Cardiac muscle cell (in vitro differentiated cells and primary cell): Measurements from ENCODE around the gene SLC9B2. TPM values are rescaled to one million over a fixed set of nuclear protein-coding genes. Genes with fewer than 3 reads are reported as not detected.

Experiments
- DNase-seq, 2 donors: peaks; one replicate each; pipeline versions ENCODE4 v3.0.0 to v3.0.0-alpha.2; 2010 to 2017; ENCODE audit warnings: low read depth in 1 of 2, low spot score in 1 of 2
- H3K27ac ChIP-seq: fragments of 200-600 bp; sonication (generic); 2 replicates; pipeline ENCODE4 v1.5.1; 2016
- H3K27me3 ChIP-seq: fragments of 200-600 bp; sonication (generic); 2 replicates; pipeline ENCODE4 v1.6.0; 2016; ENCODE audit warnings: control low read depth
- H3K36me3 ChIP-seq: fragments of 200-600 bp; sonication (generic); 2 replicates; pipeline ENCODE4 v1.5.1; 2016; ENCODE audit warnings: control low read depth
- H3K4me1 ChIP-seq: fragments of 200-600 bp; sonication (generic); 2 replicates; pipeline ENCODE4 v1.8.1; 2017; ENCODE audit warnings: low read depth, mild to moderate bottlenecking, mixed run types
- H3K4me3 ChIP-seq: fragments of 200-600 bp; sonication (generic); 2 replicates; pipeline ENCODE4 v1.5.1; 2016; ENCODE audit warnings: mild to moderate bottlenecking
- H3K9me3 ChIP-seq: fragments of 200-600 bp; sonication (generic); 2 replicates; pipeline ENCODE4 v1.5.1; 2017; ENCODE audit warnings: low read depth, mild to moderate bottlenecking, control low read depth
- polyA plus RNA-seq: library from polyadenylated mRNA; unstranded; fragments of >200 nt; fragmentation: Nextera tagmentation; extraction: Ambion mirVana; gene quantifications from 2 replicates; pipeline ENCODE4 v1.2.1, GENCODE V29; 2016
- total RNA-seq: library from RNA; depleted of rRNA; stranded (reverse); fragments of >200 nt; gene quantifications from 2 replicates; pipeline ENCODE4 v1.2.3, GENCODE V29; 2016
- TF ChIP-seq, protein P1 (sequence below): IDR thresholded peaks from 2 replicates; pipeline ENCODE4 v1.5.1; 2012; ENCODE audit warnings: low read depth, mild to moderate bottlenecking, low read length

Gene SLC9B2
- total and polyA plus RNA-seq, 2 experiments from 2014 or later, result 14.5 to 19.1 TPM

DNA sequence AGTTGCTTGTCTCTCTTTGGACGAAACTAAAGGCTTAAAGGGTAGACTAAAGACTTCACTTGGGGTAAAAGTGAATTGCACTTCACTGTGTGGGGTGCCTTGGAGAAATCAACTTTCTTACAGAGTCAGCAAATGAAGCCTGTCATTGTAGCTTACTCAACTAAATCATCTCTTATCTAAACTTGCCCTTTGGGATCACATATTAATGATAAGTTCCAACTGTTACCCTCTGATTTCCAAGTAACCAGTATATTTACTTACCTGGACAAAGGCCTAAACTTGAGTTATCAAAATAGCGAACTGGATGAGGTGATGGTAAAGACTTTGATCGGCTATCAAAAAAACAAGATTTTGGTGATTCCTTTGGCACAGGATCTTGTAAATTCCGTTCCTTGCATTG lies 32.0 kb upstream of the SLC9B2 start:
- Histone ChIP-seq H3K4me3 (no peak overlapping the region), H3K27me3 (no peaks in the 10 kb centered on the region), H3K36me3 (peaks cover 7% of the 10 kb centered on the region), H3K4me1 (no peaks in the 10 kb centered on the region), H3K27ac (no peak overlapping the region), H3K9me3 (no peaks in the 10 kb centered on the region)
- no peak for DNase-seq
- TF ChIP-seq, protein P1, sequence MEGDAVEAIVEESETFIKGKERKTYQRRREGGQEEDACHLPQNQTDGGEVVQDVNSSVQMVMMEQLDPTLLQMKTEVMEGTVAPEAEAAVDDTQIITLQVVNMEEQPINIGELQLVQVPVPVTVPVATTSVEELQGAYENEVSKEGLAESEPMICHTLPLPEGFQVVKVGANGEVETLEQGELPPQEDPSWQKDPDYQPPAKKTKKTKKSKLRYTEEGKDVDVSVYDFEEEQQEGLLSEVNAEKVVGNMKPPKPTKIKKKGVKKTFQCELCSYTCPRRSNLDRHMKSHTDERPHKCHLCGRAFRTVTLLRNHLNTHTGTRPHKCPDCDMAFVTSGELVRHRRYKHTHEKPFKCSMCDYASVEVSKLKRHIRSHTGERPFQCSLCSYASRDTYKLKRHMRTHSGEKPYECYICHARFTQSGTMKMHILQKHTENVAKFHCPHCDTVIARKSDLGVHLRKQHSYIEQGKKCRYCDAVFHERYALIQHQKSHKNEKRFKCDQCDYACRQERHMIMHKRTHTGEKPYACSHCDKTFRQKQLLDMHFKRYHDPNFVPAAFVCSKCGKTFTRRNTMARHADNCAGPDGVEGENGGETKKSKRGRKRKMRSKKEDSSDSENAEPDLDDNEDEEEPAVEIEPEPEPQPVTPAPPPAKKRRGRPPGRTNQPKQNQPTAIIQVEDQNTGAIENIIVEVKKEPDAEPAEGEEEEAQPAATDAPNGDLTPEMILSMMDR, result no peak

DNA sequence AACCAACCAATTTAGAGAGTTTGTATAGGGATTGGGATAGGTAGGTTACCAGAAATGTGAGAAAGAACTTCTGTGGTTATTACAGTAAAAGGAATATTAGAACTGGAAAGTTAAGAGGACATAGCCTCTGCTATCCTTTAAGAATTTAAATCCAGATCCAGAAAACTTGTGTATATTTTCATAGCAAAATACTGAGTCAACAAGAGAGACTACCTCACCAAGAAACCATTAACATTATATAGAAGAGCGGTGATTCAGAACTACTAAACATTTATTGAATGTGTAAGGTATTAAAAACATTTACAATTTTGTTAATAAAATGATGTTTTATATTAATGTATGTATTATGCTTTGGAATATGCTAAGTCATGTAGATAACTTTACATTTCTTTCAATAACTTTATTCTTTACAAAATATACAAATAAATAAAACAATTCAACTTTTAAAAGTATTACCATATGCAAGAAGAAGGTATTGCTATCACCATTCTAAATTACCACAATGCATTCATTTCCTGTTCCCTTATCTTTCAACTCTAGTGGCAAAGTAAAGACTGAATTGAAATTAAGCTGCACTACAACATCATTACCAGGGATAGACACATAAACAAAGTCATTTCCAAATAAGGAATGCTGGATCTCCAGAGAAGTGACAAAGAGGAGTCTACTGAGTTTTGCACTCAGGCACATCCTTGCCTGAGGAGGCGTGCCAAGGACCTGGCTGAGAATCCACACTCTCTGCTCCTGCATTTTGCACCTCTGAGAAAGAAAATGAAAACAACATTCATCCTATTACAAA lies 29.2 kb upstream of the SLC9B2 start:
- no peaks in the 10 kb centered on the region for H3K27me3 ChIP-seq
- peaks cover 7% of the 10 kb centered on the region for H3K36me3 ChIP-seq
- no peaks in the 10 kb centered on the region for H3K4me1 ChIP-seq
- H3K27ac ChIP-seq, result no peak overlapping the region
- no peaks in the 10 kb centered on the region for H3K9me3 ChIP-seq
- TF ChIP-seq, protein P1, result no peak
- H3K4me3 ChIP-seq, result no peak overlapping the region
- DNase-seq, result peak in 1 of 2 donors; percentile 16

DNA sequence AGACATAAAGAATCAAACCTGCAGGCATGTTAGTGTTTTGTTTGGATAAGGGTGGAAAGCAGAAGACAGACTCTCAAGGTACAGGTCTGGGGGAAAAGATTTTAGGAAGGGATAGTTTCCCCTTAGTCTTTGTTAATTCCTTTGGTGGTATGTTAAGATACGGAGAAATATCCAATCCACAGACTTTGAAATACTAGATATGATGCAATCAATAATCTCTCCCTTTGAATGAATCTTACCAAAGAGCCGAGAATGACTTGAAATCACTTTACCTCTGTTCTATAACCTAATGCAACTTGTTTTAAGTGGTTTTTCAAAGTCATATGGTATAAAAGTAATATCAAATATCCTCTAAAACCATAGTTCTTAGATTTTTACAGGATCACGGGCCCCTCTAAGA lies 28.3 kb upstream of the SLC9B2 start:
- H3K27me3 ChIP-seq, result no peaks in the 10 kb centered on the region
- H3K27ac ChIP-seq, result no peak overlapping the region
- no peak for DNase-seq
- H3K4me3 ChIP-seq, result no peak overlapping the region
- H3K4me1 ChIP-seq, result no peaks in the 10 kb centered on the region
- no peaks in the 10 kb centered on the region for H3K9me3 ChIP-seq
- TF ChIP-seq, protein P1, result no peak
- peaks cover 7% of the 10 kb centered on the region for H3K36me3 ChIP-seq

DNA sequence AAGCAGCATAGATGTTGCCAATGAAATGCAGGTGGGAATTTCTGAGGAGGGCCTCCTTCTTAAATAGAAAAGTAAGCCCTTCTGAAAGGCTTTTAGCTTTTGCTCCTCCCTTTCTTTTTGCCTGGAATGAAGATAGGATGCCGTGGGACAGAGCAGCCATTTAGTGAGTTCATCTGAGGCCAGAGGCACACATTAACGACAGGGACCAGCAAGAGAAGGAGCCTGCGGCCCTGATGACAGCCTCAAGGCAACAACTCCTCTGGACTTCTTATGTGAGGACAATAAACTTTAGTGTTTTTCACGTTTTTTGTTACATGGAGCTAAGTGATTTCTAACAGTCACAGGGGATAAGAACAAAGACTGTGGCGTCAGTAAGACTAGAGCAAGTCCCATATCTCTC lies 24.1 kb upstream of the SLC9B2 start:
- H3K9me3 ChIP-seq, result no peaks in the 10 kb centered on the region
- no peaks in the 10 kb centered on the region for H3K27me3 ChIP-seq
- TF ChIP-seq, protein P1, result no peak
- H3K36me3 ChIP-seq, result no peaks in the 10 kb centered on the region
- no peak overlapping the region for H3K4me3 ChIP-seq
- DNase-seq, result no peak
- H3K4me1 ChIP-seq, result no peaks in the 10 kb centered on the region
- H3K27ac ChIP-seq, result no peak overlapping the region

DNA sequence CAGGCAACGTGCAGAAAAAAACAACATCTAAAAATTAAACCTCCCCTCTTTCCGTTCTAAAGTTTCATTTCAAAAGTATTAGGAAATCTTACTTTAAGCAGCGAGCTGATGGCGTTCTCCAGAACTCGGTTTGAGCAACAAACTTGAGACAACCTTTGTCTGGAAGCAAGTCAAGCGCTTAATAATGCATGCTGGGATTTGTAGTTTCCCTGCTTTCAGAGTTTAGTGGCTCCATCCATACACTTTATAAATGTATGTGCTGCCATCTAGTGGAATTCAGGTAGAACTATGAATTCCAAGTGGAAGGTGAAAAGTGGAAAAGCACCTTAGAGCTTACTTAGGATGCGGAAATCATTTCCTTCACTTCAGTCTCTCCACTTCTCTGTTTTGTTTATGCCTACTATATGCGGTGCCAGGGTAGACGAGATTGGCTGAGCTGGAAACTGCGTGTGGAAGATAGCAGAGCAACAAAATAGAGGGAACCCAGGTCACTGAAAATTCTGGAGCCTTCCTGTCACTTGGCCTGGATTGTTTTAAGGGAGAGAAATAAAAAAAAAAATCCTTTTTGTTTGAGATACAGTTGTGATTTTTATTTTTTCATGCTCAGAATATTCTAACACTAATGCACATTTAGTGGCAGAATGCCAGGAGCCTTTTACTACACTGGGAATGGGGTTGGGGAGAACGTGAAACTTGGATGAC lies 23.3 kb upstream of the SLC9B2 start, which contains the start of gene BDH2:
TSS of gene BDH2 (minus strand) at position 144 of the 702 bp plus-strand sequence. CDS start 3,580 bp downstream, outside the sequence.
- DNase-seq, result peak; percentile 89 to 97
- H3K4me1 ChIP-seq, result no peaks in the 10 kb centered on the region
- H3K4me3 ChIP-seq, result peak within 1 kb of the TSS; percentile 68
- H3K27ac ChIP-seq, result no peak within 1 kb of the TSS
- TF ChIP-seq, protein P1, result peak; percentile 64
- no peaks in the 10 kb centered on the region for H3K36me3 ChIP-seq
- H3K9me3 ChIP-seq, result no peaks in the 10 kb centered on the region
- no peaks in the 10 kb centered on the region for H3K27me3 ChIP-seq
